Spleen (tissue), 13 donors: ENCODE results near the gene SYNJ1. TPM values are rescaled to one million over a fixed set of nuclear protein-coding genes. Genes with fewer than 3 reads are reported as not detected.
"Not testable (repeated sequence)": the region's sequence is repeated elsewhere in the genome, so short reads cannot be mapped to it uniquely, and the experiment has no call there.

Experiments
- DNase-seq: peaks from one replicate; pipeline ENCODE4 v3.0.0-alpha.2; 2020
- H3K27ac ChIP-seq, 8 donors: fragments of 200-600 bp; sonication (generic) in 7 of 8; 1 replicate in 4 of 8; 2 replicates in 4 of 8; pipeline versions ENCODE4 v1.5.0 to v1.8.0; 2016 to 2021; ENCODE audit warnings: inconsistent platforms in 4 of 8, mild to moderate bottlenecking in 4 of 8, moderate library complexity in 1 of 8
- H3K27me3 ChIP-seq, 7 donors: fragments of 200-600 bp; sonication (generic) in 6 of 7; replicated peaks in 1 of 7; 1 replicate in 4 of 7; 2 replicates in 3 of 7; pipeline versions ENCODE4 v1.5.0 to v1.8.0; 2016 to 2021; ENCODE audit warnings: inconsistent platforms in 3 of 7, mild to moderate bottlenecking in 1 of 7
- H3K36me3 ChIP-seq, 6 donors: fragments of 200-600 bp; sonication (generic) in 5 of 6; 1 replicate in 4 of 6; 2 replicates in 2 of 6; pipeline versions ENCODE4 v1.5.0 to v1.8.0; 2016 to 2021; ENCODE audit warnings: inconsistent platforms in 2 of 6
- H3K4me1 ChIP-seq, 6 donors: fragments of 200-600 bp; sonication (generic) in 5 of 6; 1 replicate in 3 of 6; 2 replicates in 3 of 6; pipeline versions ENCODE4 v1.5.0 to v1.8.0; 2016 to 2021; ENCODE audit warnings: inconsistent platforms in 3 of 6
- H3K4me3 ChIP-seq, 8 donors: fragments of 200-600 bp; sonication (generic) in 7 of 8; 1 replicate in 4 of 8; 2 replicates in 4 of 8; pipeline versions ENCODE4 v1.5.0 to v1.8.0; 2016 to 2021; ENCODE audit warnings: inconsistent platforms in 4 of 8, mild to moderate bottlenecking in 4 of 8, moderate library complexity in 2 of 8
- H3K9me3 ChIP-seq, 8 donors: fragments of 200-600 bp; sonication (generic) in 7 of 8; 1 replicate in 4 of 8; 2 replicates in 4 of 8; pipeline versions ENCODE4 v1.5.0 to v1.8.0; 2016 to 2021; ENCODE audit warnings: inconsistent platforms in 4 of 8
- POLR2A ChIP-seq, 3 donors: fragments of 450-650 bp; IDR thresholded peaks; one replicate each; pipeline ENCODE4 v1.5.1; 2017; ENCODE audit warnings: antibody characterized with exemption in 3 of 3, mild to moderate bottlenecking in 1 of 3
- POLR2AphosphoS5 ChIP-seq, 3 donors: sonication (generic); formaldehyde crosslinking; IDR thresholded peaks; one replicate each; pipeline ENCODE4 v1.5.1; 2017; ENCODE audit warnings: antibody characterized with exemption in 3 of 3
- WGBS, 5 donors: extraction: QIAGEN DNeasy Blood & Tissue Kit in 3 of 5; methylation state at CpG; one replicate each; pipeline versions ENCODE4 v1.1.5 to v1.1.7; 2013 to 2018; 5-methylcytosine and 5-hydroxymethylcytosine counted together
- intact Hi-C: fragments of 100-400 bp; cut with DNase I; formaldehyde crosslinking; loops from one replicate; pipeline ENCODE4 v1.15.0; 2023; ENCODE audit warnings: low total_unique reads
- long read RNA-seq, 2 donors: transcript quantifications; one replicate each; lab custom pipeline, GENCODE V29; 2026
- polyA plus RNA-seq, 3 donors: library from polyadenylated mRNA; stranded (reverse); fragments of 200-250 nt; gene quantifications; one replicate each; pipeline ENCODE4 v1.2.1, GENCODE V29; 2013
- total RNA-seq, 7 donors: library from RNA; depleted of rRNA in 3 of 7; stranded (reverse); fragments of >200 nt in 3 of 7; fragmentation: NEBNext Ultra II Directional in 4 of 7; extraction: Animal tissue kit (Norgen Biotek cat#: 25700) in 4 of 7; gene quantifications; one replicate each; pipeline versions ENCODE4 v1.1.0 to v1.2.1, GENCODE V29; 2016 to 2021
- TF ChIP-seq, protein P1 (sequence below), 11 experiments: fragments of 200-600 bp in 7 of 11; fragments of 450-650 bp in 4 of 11; sonication (generic) in 4 of 11; IDR thresholded peaks in 8 of 11; conservative IDR thresholded peaks in 3 of 11; 1 replicate in 7 of 11; 2 replicates in 4 of 11; pipeline versions ENCODE4 v1.4.0 to v1.8.0; 2016 to 2021; ENCODE audit warnings: antibody characterized with exemption in 11 of 11, inconsistent platforms in 4 of 11, mild to moderate bottlenecking in 1 of 11
- donor health status: healthy with polysubstance abuse.
- donor health status: DM: no; HTN: no; CAD: no; lungs with moderate emphysema.
- donor health status: DM: no; HTN: no; CAD: no.
- donor health status: Bipolar disorder and iron deficiency.
- donor health status: healthy.
- donor health status: DM: no; HTN: no; CAD: no.
- donor health status: DM: yes; HTN: yes; CAD: no.

The SYNJ1 gene, protein sequence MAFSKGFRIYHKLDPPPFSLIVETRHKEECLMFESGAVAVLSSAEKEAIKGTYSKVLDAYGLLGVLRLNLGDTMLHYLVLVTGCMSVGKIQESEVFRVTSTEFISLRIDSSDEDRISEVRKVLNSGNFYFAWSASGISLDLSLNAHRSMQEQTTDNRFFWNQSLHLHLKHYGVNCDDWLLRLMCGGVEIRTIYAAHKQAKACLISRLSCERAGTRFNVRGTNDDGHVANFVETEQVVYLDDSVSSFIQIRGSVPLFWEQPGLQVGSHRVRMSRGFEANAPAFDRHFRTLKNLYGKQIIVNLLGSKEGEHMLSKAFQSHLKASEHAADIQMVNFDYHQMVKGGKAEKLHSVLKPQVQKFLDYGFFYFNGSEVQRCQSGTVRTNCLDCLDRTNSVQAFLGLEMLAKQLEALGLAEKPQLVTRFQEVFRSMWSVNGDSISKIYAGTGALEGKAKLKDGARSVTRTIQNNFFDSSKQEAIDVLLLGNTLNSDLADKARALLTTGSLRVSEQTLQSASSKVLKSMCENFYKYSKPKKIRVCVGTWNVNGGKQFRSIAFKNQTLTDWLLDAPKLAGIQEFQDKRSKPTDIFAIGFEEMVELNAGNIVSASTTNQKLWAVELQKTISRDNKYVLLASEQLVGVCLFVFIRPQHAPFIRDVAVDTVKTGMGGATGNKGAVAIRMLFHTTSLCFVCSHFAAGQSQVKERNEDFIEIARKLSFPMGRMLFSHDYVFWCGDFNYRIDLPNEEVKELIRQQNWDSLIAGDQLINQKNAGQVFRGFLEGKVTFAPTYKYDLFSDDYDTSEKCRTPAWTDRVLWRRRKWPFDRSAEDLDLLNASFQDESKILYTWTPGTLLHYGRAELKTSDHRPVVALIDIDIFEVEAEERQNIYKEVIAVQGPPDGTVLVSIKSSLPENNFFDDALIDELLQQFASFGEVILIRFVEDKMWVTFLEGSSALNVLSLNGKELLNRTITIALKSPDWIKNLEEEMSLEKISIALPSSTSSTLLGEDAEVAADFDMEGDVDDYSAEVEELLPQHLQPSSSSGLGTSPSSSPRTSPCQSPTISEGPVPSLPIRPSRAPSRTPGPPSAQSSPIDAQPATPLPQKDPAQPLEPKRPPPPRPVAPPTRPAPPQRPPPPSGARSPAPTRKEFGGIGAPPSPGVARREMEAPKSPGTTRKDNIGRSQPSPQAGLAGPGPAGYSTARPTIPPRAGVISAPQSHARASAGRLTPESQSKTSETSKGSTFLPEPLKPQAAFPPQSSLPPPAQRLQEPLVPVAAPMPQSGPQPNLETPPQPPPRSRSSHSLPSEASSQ (N-terminal part only)
- total RNA-seq (10 to 100 TPM; 17.4 to 30.3 (median 23.1) TPM), polyA plus RNA-seq (1 to 10 TPM; 3.3 to 5.3 (median 3.7) TPM)
- long read RNA-seq, donor 1: 0 reads
- long read RNA-seq, donor 2: 0 reads

- no peaks in the 10 kb centered on the region for H3K27me3 ChIP-seq
- no peaks in the 10 kb centered on the region for H3K9me3 ChIP-seq
- peak; percentile 31 to 83 (median 73) for TF ChIP-seq POLR2A (IDR thresholded peaks at IDR 0.05)
- peak; percentile 90 to 98 (median 95) for TF ChIP-seq POLR2AphosphoS5 (IDR thresholded peaks at IDR 0.05)
- TF ChIP-seq, protein P1, sequence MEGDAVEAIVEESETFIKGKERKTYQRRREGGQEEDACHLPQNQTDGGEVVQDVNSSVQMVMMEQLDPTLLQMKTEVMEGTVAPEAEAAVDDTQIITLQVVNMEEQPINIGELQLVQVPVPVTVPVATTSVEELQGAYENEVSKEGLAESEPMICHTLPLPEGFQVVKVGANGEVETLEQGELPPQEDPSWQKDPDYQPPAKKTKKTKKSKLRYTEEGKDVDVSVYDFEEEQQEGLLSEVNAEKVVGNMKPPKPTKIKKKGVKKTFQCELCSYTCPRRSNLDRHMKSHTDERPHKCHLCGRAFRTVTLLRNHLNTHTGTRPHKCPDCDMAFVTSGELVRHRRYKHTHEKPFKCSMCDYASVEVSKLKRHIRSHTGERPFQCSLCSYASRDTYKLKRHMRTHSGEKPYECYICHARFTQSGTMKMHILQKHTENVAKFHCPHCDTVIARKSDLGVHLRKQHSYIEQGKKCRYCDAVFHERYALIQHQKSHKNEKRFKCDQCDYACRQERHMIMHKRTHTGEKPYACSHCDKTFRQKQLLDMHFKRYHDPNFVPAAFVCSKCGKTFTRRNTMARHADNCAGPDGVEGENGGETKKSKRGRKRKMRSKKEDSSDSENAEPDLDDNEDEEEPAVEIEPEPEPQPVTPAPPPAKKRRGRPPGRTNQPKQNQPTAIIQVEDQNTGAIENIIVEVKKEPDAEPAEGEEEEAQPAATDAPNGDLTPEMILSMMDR (IDR thresholded peaks at IDR 0.05 in 8 of 11, conservative IDR thresholded peaks at IDR 0.05 in 3 of 11): peak in 3 of 11 experiments; percentile 13 to 19 (median 14)
- H3K4me1 ChIP-seq: peaks cover 5 to 59% (median 24%) of the 10 kb centered on the region in 6 donors
- intact Hi-C loops: no loop called here
- peak; percentile 99 for DNase-seq
- peak within 1 kb of the TSS; percentile 81 to 98 (median 94) for H3K27ac ChIP-seq
- 0 to 1% (median 0%) methylated on average over 51 to 79 of the region's 79 CpGs for WGBS, 5 donors
- H3K4me3 ChIP-seq: peak within 1 kb of the TSS; percentile 71 to 98 (median 83)
- H3K36me3 ChIP-seq: peaks cover 0 to 34% (median 3%) of the 10 kb centered on the region in 6 donors
Measured at GRCh38 chr21:32727687-32728455, at the start of gene SYNJ1. TSS of gene SYNJ1 (minus strand) at chr21:32728013. CDS start at chr21:32726895, 1,118 bp downstream.

DNA sequence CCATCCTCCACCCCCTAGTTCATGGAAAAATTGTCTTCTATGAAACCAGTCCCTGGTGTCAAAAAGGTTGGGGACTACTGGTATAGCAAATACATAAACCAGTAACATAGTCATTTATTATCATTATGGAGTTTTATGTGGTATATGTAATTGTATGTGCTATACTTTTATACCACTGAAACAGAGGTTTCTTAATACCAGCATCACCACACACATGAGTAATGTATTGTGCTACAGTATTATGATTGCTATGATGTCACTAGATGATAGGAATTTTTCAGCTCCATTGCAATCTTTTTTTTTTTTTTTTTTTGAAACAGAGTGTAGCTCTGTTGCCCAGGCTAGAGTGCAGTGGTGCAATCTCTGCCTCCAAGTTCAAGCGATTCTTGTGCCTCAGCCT lies 49.5 kb upstream of the SYNJ1 start:
- no peaks in the 10 kb centered on the region for H3K9me3 ChIP-seq
- peaks cover 0 to 5% (median 0%) of the 10 kb centered on the region in 6 donors for H3K36me3 ChIP-seq
- 85 to 100% (median 95%) methylated on average over 1 of the region's 1 CpG for WGBS, 5 donors
- intact Hi-C loops: no loop called here
- no peak overlapping the region for H3K4me3 ChIP-seq
- H3K27ac ChIP-seq: no peak overlapping the region
- no peak for DNase-seq
- no peak for TF ChIP-seq POLR2AphosphoS5 (IDR thresholded peaks at IDR 0.05)
- no peak for TF ChIP-seq POLR2A (IDR thresholded peaks at IDR 0.05)
- TF ChIP-seq, protein P1 (IDR thresholded peaks at IDR 0.05 in 8 of 11, conservative IDR thresholded peaks at IDR 0.05 in 3 of 11): no peak
- no peaks in the 10 kb centered on the region for H3K27me3 ChIP-seq
- H3K4me1 ChIP-seq: peaks cover 0 to 24% (median 9%) of the 10 kb centered on the region in 6 donors

DNA sequence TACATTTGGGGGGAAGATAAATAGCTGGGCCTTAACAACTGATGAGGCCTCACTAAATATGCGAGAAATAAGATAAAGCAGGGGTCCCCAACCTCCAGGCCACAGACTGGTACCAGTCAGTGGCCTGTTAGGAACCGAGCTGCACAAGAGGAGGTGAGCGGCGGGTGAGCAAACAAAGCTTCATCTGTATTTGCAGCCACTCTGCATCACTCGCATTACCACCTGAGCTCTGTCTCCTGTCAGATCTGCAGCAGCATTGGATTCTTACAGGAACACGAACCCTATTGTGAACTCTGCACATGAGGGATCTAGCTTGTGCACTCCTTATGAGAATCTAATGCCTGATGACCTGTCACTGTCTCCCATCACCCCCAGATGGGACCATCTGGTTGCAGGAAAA lies 48.9 kb upstream of the SYNJ1 start:
- Histone ChIP-seq H3K36me3 (peaks cover 0 to 5% (median 0%) of the 10 kb centered on the region in 6 donors), H3K9me3 (no peaks in the 10 kb centered on the region), H3K27me3 (peaks cover 0 to 1% (median 0%) of the 10 kb centered on the region in 7 donors), H3K4me1 (peaks cover 0 to 27% (median 10%) of the 10 kb centered on the region in 6 donors), H3K27ac (no peak overlapping the region), H3K4me3 (no peak overlapping the region)
- 89 to 96% (median 93%) methylated on average over 6 of the region's 6 CpGs for WGBS, 5 donors
- TF ChIP-seq, protein P1 (IDR thresholded peaks at IDR 0.05 in 8 of 11, conservative IDR thresholded peaks at IDR 0.05 in 3 of 11): no peak
- TF ChIP-seq POLR2AphosphoS5 (IDR thresholded peaks at IDR 0.05): no peak
- no peak for TF ChIP-seq POLR2A (IDR thresholded peaks at IDR 0.05)
- DNase-seq: no peak
- intact Hi-C loops: no loop called here

GRCh38 chr21:32773048-32773344 lies 45.2 kb upstream of the SYNJ1 start:
- intact Hi-C loops, H3K9me3 ChIP-seq, H3K27me3 ChIP-seq, DNase-seq: not testable (repeated sequence)
- Histone ChIP-seq H3K4me1 (peaks cover 17 to 52% (median 36%) of the 10 kb centered on the region in 6 donors), H3K4me3 (peak overlapping the region in 4 of 8 donors; percentile 73 to 87 (median 83)), H3K27ac (peak overlapping the region in 4 of 8 donors; percentile 81 to 96 (median 94)), H3K36me3 (peaks cover 0 to 20% (median 2%) of the 10 kb centered on the region in 6 donors)
- WGBS, 5 donors: 94 to 97% (median 96%) methylated on average over 11 of the region's 11 CpGs
